HepG2 (cell line): Measurements from ENCODE around the gene ABCB11.

Source experiments
- FLYWCH1 ChIP-seq: sonication (generic); formaldehyde crosslinking; IDR thresholded peaks from 2 replicates; pipeline ENCODE4 v1.8.1; 2023; ENCODE audit warnings: mild to moderate bottlenecking, missing genetic modification reagents
- HNRNPK ChIP-seq: fragments of 200-400 bp; formaldehyde crosslinking; IDR thresholded peaks from 2 replicates; pipeline ENCODE4 v1.6.1; 2018; ENCODE audit warnings: low read length, low read depth, moderate library complexity, mild to moderate bottlenecking; ENCODE audit not compliant: poor library complexity, severe bottlenecking
- NR1H2 ChIP-seq: sonication (generic); formaldehyde crosslinking; IDR thresholded peaks from 2 replicates; pipeline ENCODE4 v1.8.1; 2022; ENCODE audit warnings: low read depth, missing genetic modification reagents, borderline replicate concordance
- POLR2A ChIP-seq, 2 experiments: IDR thresholded peaks; 2 replicates each; pipeline ENCODE4 v1.6.1; 2011; ENCODE audit warnings: low read depth in 2 of 2, low read length in 2 of 2, mild to moderate bottlenecking in 1 of 2, moderate library complexity in 1 of 2; ENCODE audit not compliant: insufficient read depth in 1 of 2
- ZBTB1 ChIP-seq: sonication (generic); formaldehyde crosslinking; IDR thresholded peaks from 2 replicates; pipeline ENCODE4 v1.4.0; 2020; ENCODE audit warnings: missing genetic modification reagents, borderline replicate concordance
- TF ChIP-seq, protein P1 (sequence below): sonication (generic); formaldehyde crosslinking; IDR thresholded peaks from 2 replicates; pipeline ENCODE4 v1.5.0; 2020; ENCODE audit warnings: mild to moderate bottlenecking, missing genetic modification reagents, moderate library complexity

DNA sequence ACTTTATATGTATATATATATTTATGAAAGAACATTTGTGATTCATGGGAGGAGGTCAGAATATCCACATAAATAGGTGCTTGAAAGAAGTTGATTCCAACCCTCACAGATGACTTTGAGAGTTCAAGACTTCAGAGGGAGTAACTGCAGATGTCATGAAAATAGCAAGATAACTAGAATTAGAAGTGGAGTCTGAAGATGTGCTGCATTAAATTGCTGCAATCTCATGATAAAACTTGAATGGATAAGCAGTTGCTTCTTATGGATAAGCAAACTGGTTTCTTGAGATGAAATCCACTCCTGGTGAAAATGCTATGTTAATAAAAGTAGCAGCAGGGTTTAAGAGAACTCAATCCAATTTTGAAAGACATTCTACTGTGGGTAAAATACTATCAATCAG, 89.8 kb downstream of the ABCB11 start:
- TF ChIP-seq NR1H2 (CRISPR knock-in tag) (no peak), ZBTB1 (CRISPR knock-in tag) (no peak), HNRNPK (no peak), POLR2A (IDR thresholded peaks at IDR 0.05; ENCODE audit: insufficient read depth in 1 of 2, low read depth in 2 of 2, low read length in 2 of 2) (no peak), FLYWCH1 (CRISPR knock-in tag) (no peak)
- TF ChIP-seq, protein P1, sequence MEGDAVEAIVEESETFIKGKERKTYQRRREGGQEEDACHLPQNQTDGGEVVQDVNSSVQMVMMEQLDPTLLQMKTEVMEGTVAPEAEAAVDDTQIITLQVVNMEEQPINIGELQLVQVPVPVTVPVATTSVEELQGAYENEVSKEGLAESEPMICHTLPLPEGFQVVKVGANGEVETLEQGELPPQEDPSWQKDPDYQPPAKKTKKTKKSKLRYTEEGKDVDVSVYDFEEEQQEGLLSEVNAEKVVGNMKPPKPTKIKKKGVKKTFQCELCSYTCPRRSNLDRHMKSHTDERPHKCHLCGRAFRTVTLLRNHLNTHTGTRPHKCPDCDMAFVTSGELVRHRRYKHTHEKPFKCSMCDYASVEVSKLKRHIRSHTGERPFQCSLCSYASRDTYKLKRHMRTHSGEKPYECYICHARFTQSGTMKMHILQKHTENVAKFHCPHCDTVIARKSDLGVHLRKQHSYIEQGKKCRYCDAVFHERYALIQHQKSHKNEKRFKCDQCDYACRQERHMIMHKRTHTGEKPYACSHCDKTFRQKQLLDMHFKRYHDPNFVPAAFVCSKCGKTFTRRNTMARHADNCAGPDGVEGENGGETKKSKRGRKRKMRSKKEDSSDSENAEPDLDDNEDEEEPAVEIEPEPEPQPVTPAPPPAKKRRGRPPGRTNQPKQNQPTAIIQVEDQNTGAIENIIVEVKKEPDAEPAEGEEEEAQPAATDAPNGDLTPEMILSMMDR (CRISPR knock-in tag) = no peak
